PC-9 (cell line): ENCODE results near the gene LAMB4. TPM values are rescaled to one million over a fixed set of nuclear protein-coding genes. Genes with fewer than 3 reads are reported as not detected.

ENCODE experiments used
- BruUV-seq: library from RNA; stranded (reverse); fragments of 400-500 nt; replicated peaks from 2 replicates; lab custom pipeline; 2021; lab: Mats Ljungman, UMichigan
- CTCF ChIA-PET: fragments of 300-600 bp; sonication (Branson Sonifier 250); formaldehyde crosslinking; loops from one replicate; lab custom pipeline; 2022; ENCODE audit warnings: antibody characterized with exemption; lab: Charles Lee
- POLR2A ChIA-PET: fragments of 300-600 bp; sonication (Branson Sonifier 250); formaldehyde crosslinking; loops from one replicate; lab custom pipeline; 2022; ENCODE audit warnings: antibody characterized with exemption; ENCODE audit not compliant: unreplicated experiment; lab: Charles Lee
- DNase-seq, 2 experiments: peaks; one replicate each; pipeline versions ENCODE4 v3.0.0 to v3.0.0-alpha.2; 2015 to 2022; ENCODE audit warnings: mixed read lengths in 1 of 2
- H2AFZ ChIP-seq: fragments of 200-600 bp; sonication (generic); 2 replicates; pipeline ENCODE4 v1.8.1; 2017; ENCODE audit warnings: antibody characterized with exemption
- H3F3A ChIP-seq: fragments of 200-600 bp; sonication (generic); 2 replicates; pipeline ENCODE4 v1.8.1; 2017; ENCODE audit warnings: antibody characterized with exemption, mild to moderate bottlenecking, low read depth; ENCODE audit not compliant: insufficient read depth
- H3K27ac ChIP-seq: fragments of 200-600 bp; sonication (generic); 2 replicates; pipeline ENCODE4 v1.6.1; 2016; ENCODE audit warnings: mixed run types
- H3K27me3 ChIP-seq: fragments of 200-600 bp; sonication (generic); 2 replicates; pipeline ENCODE4 v1.6.1; 2016; ENCODE audit warnings: low read depth, mixed run types; ENCODE audit not compliant: insufficient read depth
- H3K36me3 ChIP-seq: fragments of 200-600 bp; sonication (generic); 2 replicates; pipeline ENCODE4 v1.6.1; 2016; ENCODE audit warnings: low read depth, mixed run types
- H3K4me1 ChIP-seq: fragments of 200-600 bp; sonication (generic); replicated peaks from 2 replicates; pipeline ENCODE4 v1.6.1; 2016; ENCODE audit warnings: mixed run types; ENCODE audit not compliant: insufficient read depth
- H3K4me2 ChIP-seq: fragments of 200-600 bp; sonication (generic); 2 replicates; pipeline ENCODE4 v1.6.1; 2017; ENCODE audit warnings: mixed run types
- H3K4me3 ChIP-seq: fragments of 200-600 bp; sonication (generic); 2 replicates; pipeline ENCODE4 v1.6.1; 2016; ENCODE audit warnings: mixed run types
- H3K79me2 ChIP-seq: fragments of 200-600 bp; sonication (generic); 2 replicates; pipeline ENCODE4 v1.6.1; 2017; ENCODE audit warnings: low read depth, mixed run types
- H3K9me2 ChIP-seq: fragments of 200-600 bp; sonication (generic); 2 replicates; pipeline ENCODE4 v1.8.1; 2017; ENCODE audit warnings: mild to moderate bottlenecking; ENCODE audit not compliant: insufficient read depth
- H3K9me3 ChIP-seq: fragments of 200-600 bp; sonication (generic); 2 replicates; pipeline ENCODE4 v1.8.1; 2016; ENCODE audit warnings: low read depth; ENCODE audit not compliant: insufficient read depth
- H4K20me1 ChIP-seq: fragments of 200-600 bp; sonication (generic); 2 replicates; pipeline ENCODE4 v1.8.1; 2017; ENCODE audit not compliant: insufficient read depth
- CTCF ChIP-seq: fragments of 200-600 bp; sonication (generic); conservative IDR thresholded peaks from 2 replicates; pipeline ENCODE4 v1.6.1; 2017; ENCODE audit warnings: mixed run types, antibody characterized with exemption, mild to moderate bottlenecking, moderate library complexity
- EZH2 ChIP-seq: fragments of 200-600 bp; sonication (generic); IDR thresholded peaks from 2 replicates; pipeline ENCODE4 v1.8.0; 2017; ENCODE audit warnings: antibody characterized with exemption, low read depth
- intact Hi-C: fragments of 100-400 bp; cut with micrococcal nuclease; formaldehyde crosslinking; loops from one replicate; pipeline ENCODE4 v1.10.0; 2022; ENCODE audit not compliant: unreplicated experiment
- total RNA-seq: library from RNA; stranded (reverse); gene quantifications from 2 replicates; pipeline ENCODE4 v1.2.3, GENCODE V29; 2021

LAMB4 gene
- total RNA-seq, 1 experiment from 2014 or later = 0.83 TPM

GRCh38 chr7:108044345-108044744 lies 85.8 kb downstream of the LAMB4 start:
- TF ChIP-seq CTCF (no peak), EZH2 (no peak)
- no peaks in the 10 kb centered on the region for H3K9me2 ChIP-seq
- H3K4me1 ChIP-seq = no peaks in the 10 kb centered on the region
- ChIA-PET CTCF (no interaction called here), POLR2A (no interaction called here)
- H3K27me3 ChIP-seq = no peaks in the 10 kb centered on the region
- no peak overlapping the region for H3K4me3 ChIP-seq
- no peaks in the 10 kb centered on the region for H3K9me3 ChIP-seq
- H3K4me2 ChIP-seq = no peak overlapping the region
- no peak for DNase-seq
- intact Hi-C loops = no loop called here
- no peaks in the 10 kb centered on the region for H4K20me1 ChIP-seq
- no peaks in the 10 kb centered on the region for H3K36me3 ChIP-seq
- no peak overlapping the region for H3K27ac ChIP-seq
- H3K79me2 ChIP-seq = no peaks in the 10 kb centered on the region
- BruUV-seq = no TSS peak
- no peaks in the 10 kb centered on the region for H3F3A ChIP-seq
- H2AFZ ChIP-seq = no peak overlapping the region

- no peak for DNase-seq
- Histone ChIP-seq H3F3A (no peaks in the 10 kb centered on the region), H3K9me2 (no peaks in the 10 kb centered on the region; the same call in 1 of the 2 replicates), H3K27me3 (no peaks in the 10 kb centered on the region), H4K20me1 (no peaks in the 10 kb centered on the region), H3K4me2 (no peak overlapping the region), H3K4me3 (no peak overlapping the region), H3K36me3 (no peaks in the 10 kb centered on the region), H2AFZ (no peak overlapping the region), H3K27ac (no peak overlapping the region), H3K79me2 (no peaks in the 10 kb centered on the region), H3K4me1 (no peaks in the 10 kb centered on the region), H3K9me3 (no peaks in the 10 kb centered on the region)
- intact Hi-C loops = no loop called here
- POLR2A ChIA-PET = interaction anchor here (0.7 kb wide), 1 partner anchor 60 kb away, joined by 12 read pairs; no protein-coding TSS in a partner anchor
- no peak for TF ChIP-seq CTCF
- no peak for TF ChIP-seq EZH2
- BruUV-seq = no TSS peak
- CTCF ChIA-PET = no interaction called here
Observed at GRCh38 chr7:108038986-108039385, 91.2 kb downstream of the LAMB4 start.

DNA sequence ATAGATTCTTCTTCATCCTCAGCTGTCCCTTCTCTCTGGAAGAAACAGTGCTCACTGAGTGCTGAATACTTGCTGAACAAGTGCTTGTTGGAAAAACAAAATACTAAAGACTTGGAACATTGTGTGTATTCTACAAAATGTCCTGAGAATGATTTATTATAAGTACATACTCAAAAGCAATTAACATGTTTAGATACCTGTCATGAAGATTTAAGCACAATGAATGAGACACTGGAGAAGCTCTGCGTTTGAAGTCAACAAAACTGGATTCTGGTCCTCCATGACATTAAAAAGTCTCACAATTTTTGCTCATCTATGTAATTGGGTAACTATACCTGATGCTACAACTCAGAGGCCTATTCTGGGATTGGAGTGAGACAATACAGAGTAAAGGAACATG lies 92.4 kb downstream of the LAMB4 start:
- H3K9me3 ChIP-seq = no peaks in the 10 kb centered on the region
- H3K79me2 ChIP-seq = no peaks in the 10 kb centered on the region
- H3K4me1 ChIP-seq = no peaks in the 10 kb centered on the region
- BruUV-seq = no TSS peak
- TF ChIP-seq EZH2 (no peak), CTCF (no peak)
- H3K27me3 ChIP-seq = no peaks in the 10 kb centered on the region
- ChIA-PET POLR2A (no interaction called here), CTCF (no interaction called here)
- no peaks in the 10 kb centered on the region for H4K20me1 ChIP-seq
- no peaks in the 10 kb centered on the region for H3K36me3 ChIP-seq
- H3K4me3 ChIP-seq = no peak overlapping the region
- no peaks in the 10 kb centered on the region for H3F3A ChIP-seq
- no peak overlapping the region for H2AFZ ChIP-seq
- DNase-seq = no peak
- H3K9me2 ChIP-seq = no peaks in the 10 kb centered on the region; the same call in 1 of the 2 replicates
- intact Hi-C loops = no loop called here
- no peak overlapping the region for H3K4me2 ChIP-seq
- no peak overlapping the region for H3K27ac ChIP-seq
